Type B pancreatic cell (in vitro differentiated cells): ENCODE data around the gene MLXIP. TPM values are rescaled to one million over a fixed set of nuclear protein-coding genes. Genes with fewer than 3 reads are reported as not detected.
"Not testable (repeated sequence)": the region's sequence is repeated elsewhere in the genome, so short reads cannot be mapped to it uniquely, and the experiment has no call there.

Experiments
- DNase-seq: peaks from one replicate; pipeline ENCODE4 v3.0.0; 2021; ENCODE audit warnings: mixed read lengths; ENCODE audit not compliant: unreplicated experiment; ENCODE audit errors: extremely low spot score
- H3K27ac Mint-ChIP-seq: 2 replicates; pipeline ENCODE4 v1.8.0; 2021; ENCODE audit warnings: mild to moderate bottlenecking, mixed read lengths
- H3K27me3 Mint-ChIP-seq: 2 replicates; pipeline ENCODE4 v1.8.0; 2021; ENCODE audit warnings: mixed read lengths
- H3K36me3 Mint-ChIP-seq: 2 replicates; pipeline ENCODE4 v1.8.0; 2021; ENCODE audit warnings: mixed read lengths
- H3K4me1 Mint-ChIP-seq: one replicate; pipeline ENCODE4 v1.8.0; 2021; ENCODE audit warnings: mixed read lengths; ENCODE audit not compliant: unreplicated experiment
- H3K4me3 Mint-ChIP-seq: 2 replicates; pipeline ENCODE4 v1.8.0; 2021; ENCODE audit warnings: mild to moderate bottlenecking, mixed read lengths
- H3K9me3 Mint-ChIP-seq: 2 replicates; pipeline ENCODE4 v1.8.0; 2021; ENCODE audit warnings: mixed read lengths
- CTCF ChIP-seq: fragments of 200-600 bp; sonication (generic); conservative IDR thresholded peaks from 2 replicates; pipeline ENCODE4 v1.5.0; 2021; ENCODE audit warnings: antibody characterized with exemption, mild to moderate bottlenecking
- total RNA-seq: library from RNA; stranded (reverse); gene quantifications from 2 replicates; pipeline ENCODE4 v1.2.1, GENCODE V29; 2021; ENCODE audit warnings: low replicate concordance

The MLXIP gene
- total RNA-seq, 1 donor from 2014 or later = 44.5 TPM

DNA sequence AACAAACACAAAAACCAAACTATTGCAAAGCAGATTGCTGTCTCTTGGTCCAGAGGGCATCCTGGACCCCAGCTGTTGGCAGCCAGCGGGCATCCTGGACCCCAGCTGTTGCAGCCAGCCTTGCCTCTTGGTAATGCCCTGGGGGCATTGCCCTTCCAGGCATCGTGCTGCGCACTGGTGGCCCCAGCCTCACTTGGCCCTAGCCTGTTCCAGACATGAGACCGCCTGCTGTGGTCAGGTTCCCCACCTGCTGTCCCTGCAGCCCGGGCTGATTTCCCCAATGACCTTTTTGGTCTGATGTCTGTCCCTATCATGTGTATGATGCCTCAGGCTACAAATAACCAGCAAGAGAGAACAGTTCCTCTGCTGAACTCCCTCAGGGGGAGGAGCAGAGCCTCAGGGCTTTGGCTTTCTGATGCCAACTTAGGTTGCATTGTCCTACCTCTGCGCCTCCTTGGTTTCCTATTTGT, 20.8 kb downstream of the MLXIP start:
- no peak for TF ChIP-seq CTCF
- Mint-ChIP-seq H3K36me3 (peaks cover 7% of the 10 kb centered on the region), H3K4me3 (no peak overlapping the region), H3K27me3 (no peaks in the 10 kb centered on the region), H3K4me1 (peaks cover 37% of the 10 kb centered on the region), H3K9me3 (peaks cover 3% of the 10 kb centered on the region), H3K27ac (no peak overlapping the region)
- no peak for DNase-seq

- Mint-ChIP-seq H3K4me1 (peaks cover 39% of the 10 kb centered on the region), H3K27me3 (no peaks in the 10 kb centered on the region)
- no peak for TF ChIP-seq CTCF
Observed at GRCh38 chr12:122099856-122100255, 21.3 kb downstream of the MLXIP start.

DNA sequence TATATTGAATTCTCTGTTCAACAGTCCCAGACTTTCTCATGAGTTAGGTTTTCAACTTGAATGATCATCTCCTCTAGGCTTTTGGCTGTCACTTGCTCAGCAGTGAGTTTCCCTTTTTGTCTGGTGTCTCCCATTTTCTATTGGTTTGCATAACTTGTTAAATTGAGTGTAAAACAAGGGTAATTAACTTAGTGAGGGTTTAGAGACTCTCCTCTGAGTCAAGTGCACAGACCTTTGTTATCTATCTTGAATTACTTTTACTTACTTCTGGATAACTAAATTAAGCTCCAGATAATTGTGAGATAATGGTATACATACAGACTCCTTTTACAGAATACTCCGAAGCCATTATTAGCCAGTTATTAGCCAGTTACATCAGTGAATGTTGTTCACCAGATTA, 22.0 kb downstream of the MLXIP start:
- DNase-seq = no peak
- Mint-ChIP-seq H3K27me3 (no peaks in the 10 kb centered on the region), H3K9me3 (peaks cover 3% of the 10 kb centered on the region), H3K4me1 (peaks cover 41% of the 10 kb centered on the region), H3K27ac (no peak overlapping the region), H3K4me3 (no peak overlapping the region), H3K36me3 (peaks cover 10% of the 10 kb centered on the region)
- no peak for TF ChIP-seq CTCF

More at GRCh38 chr12:122099856-122100255, 21.3 kb downstream of the MLXIP start:
- DNase-seq = no peak
- Mint-ChIP-seq H3K27ac (no peak overlapping the region), H3K36me3 (peaks cover 9% of the 10 kb centered on the region), H3K4me3 (no peak overlapping the region), H3K9me3 (peaks cover 3% of the 10 kb centered on the region)

DNA sequence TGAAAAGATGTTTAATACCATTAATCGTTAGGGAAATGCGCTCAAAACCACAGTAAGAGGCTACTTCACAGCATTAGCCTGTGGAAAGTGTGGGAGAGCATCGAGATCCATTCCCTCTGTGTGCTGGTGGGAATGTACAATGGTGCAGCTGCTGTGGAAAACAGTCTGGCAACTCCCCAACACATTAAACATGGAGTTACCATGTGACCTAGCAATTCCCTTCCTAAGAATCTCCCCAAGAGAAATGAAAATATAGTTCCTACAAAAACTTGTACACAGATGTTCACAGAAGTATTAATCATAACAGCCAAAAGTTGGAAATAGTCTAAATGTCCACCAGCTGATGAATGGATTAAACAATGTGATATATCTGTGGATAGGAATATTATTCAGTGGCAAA, 23.8 kb downstream of the MLXIP start:
- no peak for TF ChIP-seq CTCF
- H3K4me3 Mint-ChIP-seq = no peak overlapping the region
- no peak for DNase-seq
- peaks cover 13% of the 10 kb centered on the region for H3K36me3 Mint-ChIP-seq
- H3K27me3 Mint-ChIP-seq = no peaks in the 10 kb centered on the region
- H3K9me3 Mint-ChIP-seq = peaks cover 3% of the 10 kb centered on the region
- H3K27ac Mint-ChIP-seq = no peak overlapping the region
- peaks cover 30% of the 10 kb centered on the region for H3K4me1 Mint-ChIP-seq

DNA sequence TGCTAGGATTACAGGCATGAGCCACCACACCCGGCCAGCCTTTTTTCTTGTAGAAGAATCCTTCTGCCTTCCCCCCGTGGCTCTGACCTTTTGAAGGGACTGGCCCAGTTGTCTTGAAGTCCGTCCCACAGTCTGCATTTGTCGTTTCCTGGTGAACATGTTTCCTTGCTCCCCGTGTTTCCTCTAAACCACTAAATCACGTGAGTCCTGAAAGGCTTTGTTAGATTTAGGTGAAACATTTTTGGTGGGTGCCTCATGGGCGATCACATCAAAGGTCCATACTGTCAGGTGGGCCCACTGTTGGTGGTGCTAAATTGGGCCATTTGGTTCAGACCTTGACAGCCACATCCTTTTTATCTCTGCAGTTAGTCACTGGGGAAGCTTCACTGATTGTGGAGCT, 26.3 kb downstream of the MLXIP start:
- H3K27ac Mint-ChIP-seq = no peak overlapping the region
- DNase-seq = no peak
- no peak overlapping the region for H3K4me3 Mint-ChIP-seq
- H3K4me1 Mint-ChIP-seq = peaks cover 16% of the 10 kb centered on the region
- no peaks in the 10 kb centered on the region for H3K27me3 Mint-ChIP-seq
- H3K36me3 Mint-ChIP-seq = peaks cover 10% of the 10 kb centered on the region
- TF ChIP-seq CTCF = no peak
- H3K9me3 Mint-ChIP-seq = peaks cover 3% of the 10 kb centered on the region

GRCh38 chr12:122105496-122105895, 26.9 kb downstream of the MLXIP start:
- H3K27ac Mint-ChIP-seq = peak overlapping the region; percentile 54

More at GRCh38 chr12:122105496-122105895, 26.9 kb downstream of the MLXIP start:
- not testable (repeated sequence) for H3K27me3 Mint-ChIP-seq, H3K9me3 Mint-ChIP-seq, H3K4me3 Mint-ChIP-seq, DNase-seq
- Mint-ChIP-seq H3K36me3 (peaks cover 10% of the 10 kb centered on the region), H3K4me1 (peaks cover 12% of the 10 kb centered on the region)
